Measurements from ENCODE around the gene UBE2E3.

GRCh38 chr2:181042706-181043105 lies 62.3 kb downstream of the UBE2E3 start:
- TF ChIP-seq ZNF282 (IDR thresholded peaks at IDR 0.05; ENCODE audit: partially characterized antibody) (no peak), ZNF768 (CRISPR knock-in tag; IDR thresholded peaks at IDR 0.05) (no peak), CBX5 (CRISPR knock-in tag; IDR thresholded peaks at IDR 0.05; ENCODE audit: borderline replicate concordance) (no peak), CTCF (CRISPR knock-in tag; IDR thresholded peaks at IDR 0.05) (no peak), TAF1 (CRISPR knock-in tag; IDR thresholded peaks at IDR 0.05) (no peak), ZBTB33 (CRISPR knock-in tag; IDR thresholded peaks at IDR 0.05) (no peak), ZNF790 (CRISPR knock-in tag; IDR thresholded peaks at IDR 0.05; ENCODE audit: borderline replicate concordance) (no peak), MZF1 (CRISPR knock-in tag; IDR thresholded peaks at IDR 0.05; ENCODE audit: borderline replicate concordance) (no peak), STAT5B (CRISPR knock-in tag; IDR thresholded peaks at IDR 0.05) (no peak), NR1H2 (CRISPR knock-in tag; IDR thresholded peaks at IDR 0.05; ENCODE audit: borderline replicate concordance, low read depth) (no peak), GMEB1 (CRISPR knock-in tag; IDR thresholded peaks at IDR 0.05; ENCODE audit: borderline replicate concordance) (no peak), ZC3H4 (CRISPR knock-in tag; IDR thresholded peaks at IDR 0.05; ENCODE audit: borderline replicate concordance) (no peak)
